Epithelial cell of prostate (primary cell): Measurements from ENCODE around the gene GMPR2.
"Not testable (repeated sequence)": the region's sequence is repeated elsewhere in the genome, so short reads cannot be mapped to it uniquely, and the experiment has no call there.

Experiments
- DNase-seq: peaks from one replicate; pipeline ENCODE4 v3.0.0-alpha.2; 2011; ENCODE audit warnings: low read depth, low spot score
- H3K27ac ChIP-seq: fragments of 450-650 bp; 2 replicates; pipeline ENCODE4 v1.5.1; 2017; ENCODE audit warnings: mild to moderate bottlenecking

The GMPR2 gene

GRCh38 chr14:24226473-24226872 is 6.3 kb upstream of the GMPR2 start:
- DNase-seq: no peak
- H3K27ac ChIP-seq: peak overlapping the region; percentile 95

GRCh38 chr14:24228902-24229301 is 3.8 kb upstream of the GMPR2 start:
- DNase-seq: no peak
- H3K27ac ChIP-seq: peak overlapping the region; percentile 2

GRCh38 chr14:24231263-24232120 is 1.2 kb upstream of the GMPR2 start:
- DNase-seq: no peak
- peak overlapping the region; percentile 98 for H3K27ac ChIP-seq

- DNase-seq: peak; percentile 88
- peak within 1 kb of the TSS; percentile 98 for H3K27ac ChIP-seq
These were observed 546 bp upstream of the GMPR2 start, which contains the start of gene NEDD8 for GRCh38 chr14:24232121-24232644. Gene NEDD8, minus strand, starts transcription at chr14:24232367. Its CDS starts 100 bp downstream, at chr14:24232267.

GRCh38 chr14:24233538-24233866 is 773 bp downstream of the GMPR2 start:
- H3K27ac ChIP-seq: peak overlapping the region; percentile 98

GRCh38 chr14:24234095-24235005 is 1.6 kb downstream of the GMPR2 start:
- DNase-seq: no peak
- peak overlapping the region; percentile 98 for H3K27ac ChIP-seq

More at GRCh38 chr14:24233538-24233866, 773 bp downstream of the GMPR2 start:
- no peak for DNase-seq

- no peak for DNase-seq
- peak overlapping the region; percentile 98 for H3K27ac ChIP-seq
These were observed 3.3 kb downstream of the GMPR2 start for GRCh38 chr14:24235804-24236688.

GRCh38 chr14:24236689-24237462 is 4.1 kb downstream of the GMPR2 start:
- peak overlapping the region; percentile 98 for H3K27ac ChIP-seq
- DNase-seq: no peak

- H3K27ac ChIP-seq: peak overlapping the region; percentile 98
- no peak for DNase-seq
These were observed 4.8 kb downstream of the GMPR2 start for GRCh38 chr14:24237463-24237955.

GRCh38 chr14:24238123-24238522 is 5.4 kb downstream of the GMPR2 start:
- H3K27ac ChIP-seq: peak overlapping the region; percentile 98
- peak; percentile 79 for DNase-seq

- no peak for DNase-seq
These were observed 5.9 kb downstream of the GMPR2 start for GRCh38 chr14:24238527-24239037.

GRCh38 chr14:24240110-24240918 is 7.6 kb downstream of the GMPR2 start:
- no peak for DNase-seq
- peak overlapping the region; percentile 98 for H3K27ac ChIP-seq

More at GRCh38 chr14:24238527-24239037, 5.9 kb downstream of the GMPR2 start:
- peak overlapping the region; percentile 98 for H3K27ac ChIP-seq

- H3K27ac ChIP-seq: peak overlapping the region; percentile 98
- DNase-seq: peak; percentile 60
These were observed 9.2 kb downstream of the GMPR2 start for GRCh38 chr14:24241829-24242443.

GRCh38 chr14:24243336-24243836 is 10.7 kb downstream of the GMPR2 start:
- H3K27ac ChIP-seq: peak overlapping the region; percentile 98
- DNase-seq: no peak

- not testable (repeated sequence) for DNase-seq, H3K27ac ChIP-seq
These were observed 12.6 kb downstream of the GMPR2 start for GRCh38 chr14:24245350-24245749.

- no peak for DNase-seq
- peak overlapping the region; percentile 40 for H3K27ac ChIP-seq
These were observed 14.1 kb downstream of the GMPR2 start for GRCh38 chr14:24246765-24247212.

- no peak for DNase-seq
These were observed 14.7 kb downstream of the GMPR2 start for GRCh38 chr14:24247422-24247821.

More at GRCh38 chr14:24247422-24247821, 14.7 kb downstream of the GMPR2 start:
- H3K27ac ChIP-seq: peak overlapping the region; percentile 40
